Left ventricle myocardium inferior (tissue), 1 donor: ENCODE measurements around the gene MT1HL1. TPM values are rescaled to one million over a fixed set of nuclear protein-coding genes. Genes with fewer than 3 reads are reported as not detected.

ENCODE experiments used
- DNase-seq: peaks from one replicate; pipeline ENCODE4 v3.0.0-alpha.2; 2020
- H3K27ac ChIP-seq: fragments of 200-600 bp; replicated peaks from 2 replicates; pipeline ENCODE4 v1.8.0; 2021
- H3K27me3 ChIP-seq: fragments of 200-600 bp; 2 replicates; pipeline ENCODE4 v1.8.0; 2021; ENCODE audit warnings: low read depth
- H3K36me3 ChIP-seq: fragments of 200-600 bp; 2 replicates; pipeline ENCODE4 v1.8.0; 2021
- H3K4me1 ChIP-seq: fragments of 200-600 bp; 2 replicates; pipeline ENCODE4 v1.8.0; 2021
- H3K4me3 ChIP-seq: fragments of 200-600 bp; 2 replicates; pipeline ENCODE4 v1.8.0; 2021; ENCODE audit warnings: mild to moderate bottlenecking, moderate library complexity
- H3K9me3 ChIP-seq: fragments of 200-600 bp; replicated peaks from 2 replicates; pipeline ENCODE4 v1.8.0; 2021
- CTCF ChIP-seq: fragments of 200-600 bp; IDR thresholded peaks from 2 replicates; pipeline ENCODE4 v1.8.0; 2021; ENCODE audit warnings: antibody characterized with exemption, mild to moderate bottlenecking, borderline replicate concordance
- intact Hi-C: fragments of 100-400 bp; cut with micrococcal nuclease; formaldehyde crosslinking; loops from one replicate; pipeline ENCODE4 v1.11.0; 2022
- long read RNA-seq: library from polyadenylated mRNA; unstranded; transcript quantifications from one replicate; pipeline ENCODE4 v2.0.0, GENCODE V29; 2021
- total RNA-seq: library from RNA; stranded (reverse); fragmentation: NEBNext Ultra II Directional; extraction: Animal tissue kit (Norgen Biotek cat#: 25700); gene quantifications from one replicate; pipeline ENCODE4 v1.2.1, GENCODE V29; 2021
- donor health status: DM: no; HTN: yes; CAD: no; lungs with severe emphysema.

The MT1HL1 gene
- not detected for total RNA-seq
- long read RNA-seq = 0 reads

GRCh38 chr1:237004116-237004515 is at the start of gene MT1HL1:
MT1HL1 (minus strand) TSS chr1:237004441; CDS start chr1:237004372, 69 bp downstream.
- Histone ChIP-seq H3K4me1 (peaks cover 36% of the 10 kb centered on the region), H3K4me3 (no peak within 1 kb of the TSS), H3K27me3 (no peaks in the 10 kb centered on the region), H3K9me3 (no peaks in the 10 kb centered on the region), H3K27ac (peak within 1 kb of the TSS; percentile 60), H3K36me3 (no peaks in the 10 kb centered on the region)
- intact Hi-C loops = no loop called here
- DNase-seq = no peak
- no peak for TF ChIP-seq CTCF

- DNase-seq = no peak
- intact Hi-C loops = no loop called here
- Histone ChIP-seq H3K4me1 (peaks cover 48% of the 10 kb centered on the region), H3K4me3 (peak overlapping the region; percentile 77), H3K27ac (peak overlapping the region; percentile 99), H3K27me3 (peaks cover 9% of the 10 kb centered on the region), H3K9me3 (no peaks in the 10 kb centered on the region), H3K36me3 (no peaks in the 10 kb centered on the region)
- no peak for TF ChIP-seq CTCF
Observed at GRCh38 chr1:237050915-237051314, 46.7 kb upstream of the MT1HL1 start.

GRCh38 chr1:237050185-237050584 is 45.9 kb upstream of the MT1HL1 start:
- Histone ChIP-seq H3K27me3 (peaks cover 12% of the 10 kb centered on the region), H3K4me3 (peak overlapping the region; percentile 77), H3K27ac (peak overlapping the region; percentile 99), H3K9me3 (no peaks in the 10 kb centered on the region), H3K36me3 (no peaks in the 10 kb centered on the region), H3K4me1 (peaks cover 48% of the 10 kb centered on the region)
- DNase-seq = no peak
- intact Hi-C loops = no loop called here
- TF ChIP-seq CTCF = no peak

GRCh38 chr1:237048803-237049202 is 44.6 kb upstream of the MT1HL1 start:
- Histone ChIP-seq H3K36me3 (no peaks in the 10 kb centered on the region), H3K27me3 (peaks cover 19% of the 10 kb centered on the region), H3K9me3 (no peaks in the 10 kb centered on the region), H3K27ac (peak overlapping the region; percentile 99), H3K4me1 (peaks cover 42% of the 10 kb centered on the region), H3K4me3 (peak overlapping the region; percentile 77)
- no peak for DNase-seq
- intact Hi-C loops = no loop called here
- TF ChIP-seq CTCF = no peak

GRCh38 chr1:237045278-237046016 is 41.2 kb upstream of the MT1HL1 start:
- TF ChIP-seq CTCF = no peak
- H3K9me3 ChIP-seq = no peaks in the 10 kb centered on the region
- H3K36me3 ChIP-seq = no peaks in the 10 kb centered on the region
- H3K27ac ChIP-seq = peak overlapping the region; percentile 99
- H3K27me3 ChIP-seq = peaks cover 47% of the 10 kb centered on the region
- DNase-seq = no peak
- peak overlapping the region; percentile 77 for H3K4me3 ChIP-seq
- intact Hi-C loops = no loop called here
- peaks cover 38% of the 10 kb centered on the region for H3K4me1 ChIP-seq
